Cardiac fibroblast (primary cell): Measurements from ENCODE around the gene EEFSEC.

Experiments
- DNase-seq, 2 donors: peaks; one replicate each; pipeline versions ENCODE4 v3.0.0 to v3.0.0-alpha.2; 2010; ENCODE audit warnings: low read depth in 2 of 2
- H3K4me3 ChIP-seq, 2 donors: replicated peaks in 1 of 2; 1 replicate in 1 of 2; 2 replicates in 1 of 2; pipeline ENCODE4 v1.5.1; 2011; ENCODE audit warnings: low read depth in 2 of 2, low read length in 2 of 2, mild to moderate bottlenecking in 2 of 2, moderate library complexity in 1 of 2
- TF ChIP-seq, protein P1 (sequence below): IDR thresholded peaks from one replicate; pipeline ENCODE4 v1.5.1; 2011; ENCODE audit warnings: low read depth, mild to moderate bottlenecking, low read length, inconsistent platforms

The EEFSEC gene

DNA sequence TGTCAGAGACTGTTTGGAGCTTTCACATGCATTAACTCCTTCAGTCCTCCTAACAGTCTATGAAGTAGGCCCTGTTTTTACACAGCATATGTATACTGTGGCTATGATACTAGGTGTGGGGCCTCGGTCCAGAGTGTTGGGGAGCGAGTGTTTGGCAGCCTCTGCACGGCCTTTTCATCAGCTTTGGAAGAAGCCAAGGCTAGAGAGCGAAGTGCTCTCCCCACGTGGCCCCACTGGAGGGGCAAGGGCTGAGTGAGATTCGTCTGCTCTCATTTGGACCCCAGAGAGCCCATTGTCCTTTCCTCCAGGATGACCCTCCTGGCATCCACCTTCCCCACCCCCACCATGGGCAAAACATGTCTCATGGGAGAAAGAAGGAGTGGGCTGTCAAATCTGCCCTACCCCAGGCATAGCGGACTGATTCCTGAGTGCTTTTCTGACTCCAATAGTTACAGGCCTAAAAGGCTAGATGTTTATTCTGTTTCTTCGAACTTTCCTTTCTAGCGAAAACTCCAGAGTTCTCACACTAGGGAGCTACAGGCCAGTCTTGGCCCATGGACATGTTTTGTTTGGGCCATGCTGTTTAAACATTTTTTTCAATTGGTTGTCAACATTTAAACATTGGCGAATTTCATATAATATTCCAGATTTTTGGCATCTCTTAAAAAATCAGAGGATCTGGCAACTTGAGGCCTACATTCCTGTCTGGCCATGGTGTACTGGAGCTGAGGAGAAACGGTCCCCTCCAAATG is 76.0 kb downstream of the EEFSEC start:
- no peak for DNase-seq
- no peak overlapping the region for H3K4me3 ChIP-seq
- TF ChIP-seq, protein P1, sequence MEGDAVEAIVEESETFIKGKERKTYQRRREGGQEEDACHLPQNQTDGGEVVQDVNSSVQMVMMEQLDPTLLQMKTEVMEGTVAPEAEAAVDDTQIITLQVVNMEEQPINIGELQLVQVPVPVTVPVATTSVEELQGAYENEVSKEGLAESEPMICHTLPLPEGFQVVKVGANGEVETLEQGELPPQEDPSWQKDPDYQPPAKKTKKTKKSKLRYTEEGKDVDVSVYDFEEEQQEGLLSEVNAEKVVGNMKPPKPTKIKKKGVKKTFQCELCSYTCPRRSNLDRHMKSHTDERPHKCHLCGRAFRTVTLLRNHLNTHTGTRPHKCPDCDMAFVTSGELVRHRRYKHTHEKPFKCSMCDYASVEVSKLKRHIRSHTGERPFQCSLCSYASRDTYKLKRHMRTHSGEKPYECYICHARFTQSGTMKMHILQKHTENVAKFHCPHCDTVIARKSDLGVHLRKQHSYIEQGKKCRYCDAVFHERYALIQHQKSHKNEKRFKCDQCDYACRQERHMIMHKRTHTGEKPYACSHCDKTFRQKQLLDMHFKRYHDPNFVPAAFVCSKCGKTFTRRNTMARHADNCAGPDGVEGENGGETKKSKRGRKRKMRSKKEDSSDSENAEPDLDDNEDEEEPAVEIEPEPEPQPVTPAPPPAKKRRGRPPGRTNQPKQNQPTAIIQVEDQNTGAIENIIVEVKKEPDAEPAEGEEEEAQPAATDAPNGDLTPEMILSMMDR, result no peak

DNA sequence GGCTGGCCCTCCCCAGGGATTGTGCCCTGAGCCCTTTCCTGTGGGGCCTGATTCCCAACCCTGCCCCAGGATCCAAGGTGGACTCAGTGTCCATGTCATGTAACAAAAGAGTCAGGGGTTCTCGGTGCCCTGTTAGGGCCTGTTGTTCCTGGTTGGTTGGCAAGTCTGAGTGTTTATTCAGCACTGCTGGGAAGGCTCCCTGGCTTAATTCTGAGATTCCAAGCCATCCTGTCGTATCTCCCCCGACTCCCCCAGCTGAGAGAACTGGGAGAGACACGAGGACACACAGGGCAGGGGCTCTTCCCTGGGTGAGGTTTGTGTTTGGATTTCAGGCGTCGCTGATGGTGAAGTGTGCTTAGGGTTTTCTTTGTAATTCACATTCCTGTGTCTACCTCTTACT is 78.3 kb downstream of the EEFSEC start:
- no peak overlapping the region for H3K4me3 ChIP-seq
- no peak for DNase-seq
- TF ChIP-seq, protein P1, result no peak

DNA sequence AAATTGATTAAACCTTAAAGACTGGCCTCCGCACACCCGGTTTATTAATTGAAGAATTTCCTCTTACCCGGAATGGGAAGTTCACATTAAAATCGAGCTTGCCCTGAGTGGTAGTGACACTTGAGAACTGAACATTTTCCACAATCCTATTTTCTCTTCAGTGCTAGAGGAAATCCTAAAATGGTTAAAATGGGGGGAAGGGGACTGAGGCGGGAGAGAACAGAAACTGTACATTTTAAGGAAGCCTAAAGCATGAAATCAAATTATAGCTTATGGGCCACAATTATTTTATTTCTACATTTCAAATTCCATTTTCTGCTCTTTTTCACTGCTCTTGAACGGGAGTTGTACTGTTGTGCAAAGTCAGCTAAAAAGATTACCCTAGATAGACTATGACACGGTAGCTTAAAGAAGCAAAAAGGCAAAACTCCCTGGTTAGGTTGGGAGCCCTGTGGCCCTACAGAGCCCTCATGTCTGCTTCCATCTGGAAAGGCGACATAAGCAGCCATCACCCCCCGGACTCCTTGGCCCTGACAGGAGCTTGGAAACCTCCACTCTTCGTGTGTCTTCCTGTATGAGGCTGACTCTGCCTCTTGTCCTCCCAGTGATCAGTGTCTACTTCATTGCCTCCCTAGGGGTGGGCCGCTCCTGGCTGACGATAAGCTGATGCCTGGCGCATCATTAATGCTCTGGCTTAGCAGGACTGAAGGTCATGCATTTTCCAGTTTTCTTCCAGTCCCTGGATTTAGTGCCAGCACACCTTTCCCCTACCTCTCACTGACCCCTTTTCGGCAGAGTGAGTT is 79.3 kb downstream of the EEFSEC start:
- TF ChIP-seq, protein P1, result no peak
- no peak for DNase-seq
- H3K4me3 ChIP-seq, result no peak overlapping the region

DNA sequence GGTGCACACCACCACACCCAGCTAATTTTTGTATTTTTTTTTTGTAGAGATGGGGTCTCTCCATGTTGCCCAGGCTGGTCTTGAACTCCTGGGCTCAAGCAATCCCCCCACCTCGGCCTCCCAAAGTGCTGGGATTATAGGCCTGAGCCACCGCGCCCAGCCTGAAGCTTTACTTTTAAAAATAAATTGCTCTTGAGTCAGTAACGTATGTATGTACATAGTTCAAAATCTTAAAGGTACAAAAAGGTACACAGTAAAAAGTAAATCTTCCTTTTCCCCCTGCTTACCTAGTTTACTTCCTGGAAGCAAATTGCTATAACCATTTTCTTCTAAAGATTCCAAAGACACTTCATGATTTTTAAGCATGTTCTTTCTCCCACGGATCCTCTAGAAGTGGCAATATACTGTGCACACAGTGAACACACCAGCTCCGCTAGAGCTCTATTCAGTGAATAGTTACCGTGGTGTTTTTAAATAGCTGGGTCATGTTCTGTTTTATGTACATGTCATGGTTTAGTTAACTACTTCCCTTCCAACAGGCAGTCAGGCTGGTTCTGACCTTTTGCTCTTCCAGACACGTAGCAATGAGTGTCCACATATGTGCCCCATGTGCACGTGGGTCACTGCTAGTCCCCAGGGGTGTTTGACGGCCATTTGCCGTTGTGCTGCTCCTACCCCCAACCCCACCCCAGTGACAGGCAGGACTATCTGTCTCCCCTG is 82.1 kb downstream of the EEFSEC start:
- H3K4me3 ChIP-seq, result no peak overlapping the region
- no peak for DNase-seq
- TF ChIP-seq, protein P1, result no peak

DNA sequence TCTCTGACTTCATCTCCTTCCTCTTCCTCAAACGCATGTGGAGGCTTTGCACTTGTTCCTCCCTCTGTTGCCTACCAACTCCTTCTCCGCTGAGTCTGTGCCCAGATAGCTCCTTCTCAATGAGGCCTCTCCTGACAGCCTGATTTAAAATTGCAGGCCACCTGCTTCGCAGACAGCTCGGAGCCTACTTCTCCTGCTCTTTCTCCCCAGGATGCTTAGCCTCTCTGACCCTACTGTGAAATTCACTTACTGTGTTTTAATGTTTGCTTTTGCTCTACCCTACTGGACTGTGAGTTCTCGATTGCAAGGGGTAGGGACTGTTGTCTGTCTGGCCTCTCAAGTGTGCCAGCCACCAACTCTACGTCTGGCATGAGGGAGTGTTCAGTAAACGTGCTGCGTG is 83.4 kb downstream of the EEFSEC start:
- TF ChIP-seq, protein P1, result no peak
- H3K4me3 ChIP-seq, result no peak overlapping the region
- no peak for DNase-seq

DNA sequence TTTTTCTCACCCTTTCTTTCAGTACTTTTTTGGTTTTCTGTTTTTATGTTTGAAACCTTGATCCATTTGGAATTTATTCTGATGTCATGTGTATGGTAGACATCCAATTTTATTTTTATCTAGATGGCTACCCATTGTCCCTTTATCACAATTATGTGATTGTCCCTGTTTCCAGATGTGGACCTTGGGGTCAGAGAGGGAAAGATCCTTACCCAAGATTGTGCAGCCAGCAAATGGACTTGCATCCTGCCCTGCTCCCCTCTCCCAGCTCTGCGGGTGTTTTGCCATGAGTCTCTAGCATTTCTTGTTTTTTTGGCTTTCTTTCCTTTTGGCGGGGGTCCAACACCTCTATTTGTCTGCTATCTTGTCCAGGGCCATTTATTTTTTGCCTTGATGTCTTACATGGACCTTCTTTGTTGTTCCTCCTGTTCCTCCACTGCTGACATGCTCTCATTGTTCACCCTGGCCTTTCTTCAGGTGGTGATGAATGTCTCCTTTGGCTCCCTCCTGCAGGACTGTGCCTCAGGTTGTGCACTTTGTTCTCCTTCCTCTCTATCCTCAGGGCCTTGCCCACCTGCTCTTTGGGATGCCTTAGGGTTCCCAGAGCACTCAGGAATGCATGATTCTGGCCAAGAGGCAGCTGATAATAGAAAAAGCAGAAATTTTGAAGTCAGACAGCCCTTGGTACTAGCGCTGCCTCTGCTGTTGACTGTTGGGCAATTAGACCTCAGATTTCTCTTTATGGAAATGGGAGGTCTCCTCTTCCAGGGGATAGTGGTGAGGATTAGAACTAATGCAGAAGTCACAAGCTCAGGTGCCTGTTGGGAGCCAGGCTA is 84.3 kb downstream of the EEFSEC start:
- TF ChIP-seq, protein P1, result no peak
- peak in 1 of 2 donors; percentile 8 for DNase-seq

More for the DNA sequence above, 84.3 kb downstream of the EEFSEC start:
- H3K4me3 ChIP-seq, result no peak overlapping the region
